GM19351 (cell line): ENCODE results near the gene SPOUT1.
"Not testable (repeated sequence)": the region's sequence is repeated elsewhere in the genome, so short reads cannot be mapped to it uniquely, and the experiment has no call there.

ENCODE experiments used
- ATAC-seq: cut with Tn5 transposase; IDR thresholded peaks from one replicate; pipeline ENCODE4 v1.9.1; 2021; ENCODE audit warnings: mild to moderate bottlenecking, moderate library complexity; ENCODE audit not compliant: unreplicated experiment

Gene SPOUT1

GRCh38 chr9:128829477-128830251 is at the start of gene SPOUT1:
SPOUT1 (minus strand) TSS chr9:128829794; CDS start chr9:128829780, 14 bp downstream.
- peak; percentile 98 for ATAC-seq

GRCh38 chr9:128877852-128878251 is 48.3 kb upstream of the SPOUT1 start:
- ATAC-seq: no peak

DNA sequence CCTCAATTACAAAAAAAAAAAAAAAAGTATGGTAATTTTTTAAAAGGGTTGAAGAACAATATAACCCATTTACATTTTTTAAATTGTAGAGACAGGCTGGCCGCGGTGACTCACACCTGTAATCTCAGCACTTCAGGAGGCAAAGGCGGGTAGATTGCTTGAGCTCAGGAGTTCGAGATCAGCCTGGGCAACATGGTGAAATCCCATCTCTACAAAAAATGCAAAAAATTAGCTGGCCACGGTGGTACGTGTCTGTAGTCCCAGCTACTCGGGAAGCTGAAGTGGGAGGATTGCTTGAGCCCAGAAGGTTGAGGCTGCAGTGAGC is 41.3 kb upstream of the SPOUT1 start:
- ATAC-seq: not testable (repeated sequence)

- no peak for ATAC-seq
Observed at GRCh38 chr9:128870128-128870940, 40.7 kb upstream of the SPOUT1 start.

DNA sequence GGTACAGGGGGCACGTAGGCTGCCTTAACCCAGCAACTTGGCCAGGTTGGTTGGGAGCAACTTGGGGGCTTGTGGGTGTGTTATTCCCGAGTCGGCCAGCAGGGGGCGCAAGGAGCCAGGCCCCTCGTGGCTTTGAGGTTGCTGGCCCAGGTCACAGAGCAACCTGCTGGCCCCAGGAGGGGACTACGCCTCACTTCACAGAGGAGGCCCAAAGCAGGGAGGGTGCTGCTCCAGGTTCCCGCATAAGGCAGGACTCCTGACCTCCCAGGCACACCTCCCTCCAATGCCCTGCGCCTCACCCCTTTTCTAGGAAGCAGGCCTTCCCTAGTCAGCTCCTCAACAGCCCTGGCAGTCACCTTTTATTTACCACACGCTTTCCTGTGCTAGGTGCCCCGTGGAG is 34.1 kb upstream of the SPOUT1 start:
- peak; percentile 47 for ATAC-seq

GRCh38 chr9:128862401-128862851 is 32.8 kb upstream of the SPOUT1 start:
- no peak for ATAC-seq

GRCh38 chr9:128861501-128861900 is 31.9 kb upstream of the SPOUT1 start:
- ATAC-seq: no peak

DNA sequence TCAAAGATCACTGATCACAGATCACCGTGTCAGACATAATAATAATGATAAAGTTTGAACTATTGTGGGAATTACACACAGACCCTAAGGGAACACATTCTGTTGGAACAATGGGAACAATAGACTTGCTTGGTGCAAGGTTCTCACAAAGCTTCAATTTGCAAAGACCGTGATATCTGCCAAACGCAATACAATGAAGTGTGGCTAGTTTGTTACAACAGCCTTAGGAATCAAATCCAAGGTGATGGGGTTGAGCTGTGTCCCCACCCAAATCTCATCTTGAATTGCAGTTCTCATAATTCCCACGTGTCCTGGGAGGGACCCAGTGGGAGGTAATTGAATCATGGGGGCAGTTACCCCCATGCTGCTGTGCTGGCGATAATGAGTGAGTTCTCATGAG is 31.3 kb upstream of the SPOUT1 start:
- ATAC-seq: no peak

GRCh38 chr9:128858476-128858875 is 28.9 kb upstream of the SPOUT1 start:
- ATAC-seq: not testable (repeated sequence)

DNA sequence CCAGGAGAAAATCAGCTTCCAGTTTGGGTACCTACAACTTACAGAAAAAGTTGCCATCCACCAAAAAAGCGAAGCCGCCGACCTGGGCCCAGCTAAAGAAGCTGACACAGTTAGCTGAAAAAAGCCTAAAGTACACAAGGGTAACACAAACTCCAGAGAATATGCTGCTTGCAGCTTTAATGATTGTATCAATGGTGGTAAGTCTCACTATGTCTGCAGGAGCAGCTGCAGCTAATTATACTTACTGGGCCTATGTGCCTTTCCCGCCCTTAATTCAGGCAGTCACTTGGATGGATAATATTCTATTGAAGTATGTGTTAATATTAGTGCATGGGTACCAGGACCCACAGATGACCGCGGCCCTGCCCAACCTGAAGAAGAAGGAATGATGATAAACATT is 24.9 kb upstream of the SPOUT1 start:
- ATAC-seq: not testable (repeated sequence)

GRCh38 chr9:128852646-128853045 is 23.1 kb upstream of the SPOUT1 start:
- not testable (repeated sequence) for ATAC-seq

DNA sequence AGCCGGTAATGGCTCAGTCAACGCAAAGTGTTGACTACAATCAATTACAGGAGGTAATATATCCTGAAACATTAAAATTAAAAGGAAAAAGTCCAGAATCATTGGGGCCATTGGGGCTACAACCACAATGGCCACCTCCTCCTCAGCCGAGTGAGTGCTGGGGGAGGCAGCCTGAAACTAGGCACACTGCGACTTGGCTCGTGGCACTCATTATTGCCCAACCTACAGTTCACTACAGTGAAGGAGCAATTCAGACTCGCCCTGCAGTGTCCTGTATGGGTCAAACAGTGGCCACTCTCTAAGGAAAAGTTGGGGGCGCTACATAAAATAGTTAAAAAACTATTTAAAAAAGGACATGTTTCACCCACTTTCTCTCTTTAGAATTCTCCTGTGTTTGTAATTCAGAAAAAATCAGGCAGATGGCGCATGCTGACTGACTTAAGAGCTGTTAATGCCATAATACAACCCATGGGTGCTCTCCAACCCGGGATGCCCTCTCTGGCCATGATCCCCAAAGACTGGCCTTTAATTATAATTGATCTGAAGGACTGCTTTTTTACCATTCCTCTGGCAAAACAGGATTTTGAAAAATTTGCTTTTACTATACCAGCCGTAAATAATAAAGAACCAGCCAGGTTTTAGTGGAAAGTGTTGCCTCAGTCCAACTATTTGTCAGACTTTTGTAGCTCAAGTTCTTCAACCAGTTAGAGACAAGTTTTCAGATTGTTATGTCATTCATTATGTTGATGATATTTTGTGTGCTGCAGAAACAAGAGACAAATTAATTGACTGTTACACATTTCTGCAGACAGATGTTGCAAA is 22.4 kb upstream of the SPOUT1 start:
- not testable (repeated sequence) for ATAC-seq

- ATAC-seq: not testable (repeated sequence)
Observed at GRCh38 chr9:128851024-128851423, 21.4 kb upstream of the SPOUT1 start.

DNA sequence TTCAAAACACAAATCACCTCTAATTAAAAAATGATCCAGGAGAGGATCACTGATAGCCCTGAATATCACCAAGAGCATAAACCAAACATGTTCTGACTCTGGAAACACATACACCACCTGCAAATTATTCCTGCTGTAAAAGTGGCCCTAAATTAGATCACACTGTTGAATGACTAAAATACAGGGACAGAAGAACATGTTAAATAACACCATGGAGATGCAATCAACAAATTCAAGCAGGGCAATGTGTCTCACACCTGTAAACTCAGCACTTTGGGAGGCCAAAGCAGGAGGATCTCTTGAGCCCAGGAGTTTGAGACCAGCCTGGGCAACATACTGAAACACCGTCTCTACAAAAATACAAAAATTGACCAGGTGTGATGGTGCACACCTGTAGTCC is 18.2 kb upstream of the SPOUT1 start:
- ATAC-seq: no peak

DNA sequence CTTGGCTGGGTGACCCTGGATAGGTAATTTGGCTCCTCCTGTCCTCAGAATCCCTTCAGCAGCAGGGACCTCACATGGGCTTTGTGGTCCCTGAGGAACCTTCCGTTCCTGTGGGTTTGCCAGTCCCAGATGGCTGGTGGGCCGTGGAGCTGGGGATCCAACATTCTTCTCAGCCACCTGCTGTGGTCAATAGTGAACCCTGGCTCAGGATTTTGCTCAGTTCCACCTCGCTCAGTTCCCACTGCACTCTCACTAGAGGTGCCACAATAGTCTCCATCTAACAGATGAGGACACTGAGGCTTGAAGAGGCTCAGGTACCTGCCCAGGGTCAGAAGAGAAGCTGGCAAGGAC is 17.1 kb upstream of the SPOUT1 start:
- no peak for ATAC-seq

DNA sequence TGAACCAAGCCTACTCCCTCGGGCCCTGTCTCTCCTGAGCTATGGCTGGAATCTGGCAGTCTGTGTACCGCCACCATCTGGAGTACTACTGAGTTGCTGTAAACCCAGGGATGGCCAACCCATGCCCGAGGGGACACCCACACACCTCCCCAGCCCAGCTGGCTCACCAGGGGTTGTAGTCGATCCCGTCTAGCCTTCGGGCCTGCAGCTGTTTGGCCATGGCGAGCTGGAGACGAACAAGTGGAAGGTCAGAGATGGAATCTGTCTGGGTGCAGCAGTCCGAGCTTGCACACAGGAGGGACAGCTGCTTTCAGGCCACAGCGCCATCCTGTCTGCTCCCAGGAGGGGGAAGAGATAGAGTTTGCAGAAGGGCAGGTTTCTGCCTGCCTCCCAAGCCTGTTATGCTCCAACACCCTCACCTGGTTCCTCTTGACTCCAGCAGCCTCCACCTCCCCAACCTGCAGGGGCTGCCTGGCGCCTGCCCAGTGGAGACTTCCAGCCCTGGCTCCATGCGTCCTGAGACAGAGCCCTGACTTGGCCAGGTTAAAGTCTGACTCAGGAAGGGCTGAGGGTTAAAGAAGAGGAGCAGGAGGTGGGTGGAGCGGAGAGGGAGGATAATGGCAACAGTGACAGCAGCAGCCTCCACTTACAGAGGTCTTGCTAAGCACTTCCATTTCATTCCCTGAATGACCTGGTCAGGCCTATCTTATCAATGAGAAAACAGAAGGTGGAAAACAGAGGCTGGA is 15.8 kb upstream of the SPOUT1 start:
- no peak for ATAC-seq

DNA sequence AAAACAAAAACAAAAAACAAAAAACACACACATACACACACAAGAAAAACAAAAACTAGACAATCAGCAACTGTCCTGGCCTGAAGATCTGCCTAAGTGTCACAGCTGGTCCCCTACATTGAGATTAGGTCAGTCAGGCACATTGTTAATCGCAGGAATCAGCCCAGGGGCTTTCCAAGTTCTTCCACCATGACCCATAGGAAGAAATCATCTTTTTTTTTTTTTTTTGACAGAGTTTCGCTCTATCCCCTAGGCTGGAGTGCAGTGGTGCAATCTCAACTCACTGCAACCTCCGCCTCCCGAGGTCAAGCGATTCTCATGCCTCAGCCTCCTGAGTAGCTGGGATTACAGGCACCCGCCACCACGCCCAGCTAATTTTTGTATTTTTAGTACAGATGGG is 13.6 kb upstream of the SPOUT1 start:
- ATAC-seq: not testable (repeated sequence)

DNA sequence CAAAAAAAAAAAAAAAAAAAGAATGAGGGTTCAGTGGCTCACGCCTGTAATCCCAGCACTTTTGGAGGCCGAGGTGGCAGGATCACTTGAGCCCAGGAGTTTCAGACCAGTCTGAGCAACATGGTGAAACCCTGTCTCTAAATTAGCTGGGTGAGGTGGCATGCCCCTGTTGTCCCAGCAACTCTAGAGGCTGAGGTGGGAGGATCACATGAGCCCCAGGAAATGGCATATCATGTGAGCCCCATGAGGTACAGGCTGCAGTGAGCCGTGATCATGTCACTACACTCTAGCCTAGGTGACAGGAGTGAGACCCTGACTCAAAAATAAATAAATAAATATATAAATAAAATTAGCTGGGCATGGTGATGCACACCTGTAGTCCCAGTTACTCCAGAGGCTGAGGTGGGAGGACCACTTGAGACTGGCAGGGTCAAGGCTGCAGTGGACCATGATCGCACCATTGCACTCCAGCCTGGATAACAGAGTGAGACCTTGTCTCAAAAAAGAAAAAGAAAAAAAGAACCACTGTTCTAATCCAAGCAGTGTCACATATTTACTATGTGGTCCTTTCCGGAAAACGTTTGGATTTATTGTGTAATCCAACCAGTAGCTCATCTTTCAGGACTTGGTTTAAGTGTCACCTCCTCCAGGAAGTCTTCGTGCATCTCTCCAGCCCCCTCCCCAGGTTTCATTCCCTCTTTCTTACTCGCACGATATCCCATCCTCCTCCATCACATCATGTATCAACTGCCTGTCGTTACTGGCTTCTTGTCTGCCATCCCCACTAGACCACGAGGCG is 12.3 kb upstream of the SPOUT1 start:
- no peak for ATAC-seq

DNA sequence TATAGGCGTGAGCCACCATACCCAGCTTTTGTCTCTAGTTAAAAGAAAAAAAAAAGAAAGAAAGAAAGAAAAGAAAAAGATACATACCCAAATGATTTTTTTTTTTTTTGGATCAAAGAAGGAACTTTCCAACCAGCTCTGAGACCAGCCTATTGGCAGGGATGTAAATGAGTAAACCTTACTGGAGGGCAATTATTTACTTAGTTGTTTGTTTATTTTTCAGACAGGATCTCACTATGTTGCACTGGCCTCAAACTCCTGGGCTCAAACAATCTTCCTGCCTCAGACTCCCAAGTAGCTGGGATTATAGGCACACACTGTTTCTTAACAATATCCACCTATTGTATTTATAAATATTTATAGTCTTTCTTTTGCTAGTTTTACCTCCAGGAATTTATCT is 10.9 kb upstream of the SPOUT1 start:
- ATAC-seq: no peak

GRCh38 chr9:128838338-128838737 is 8.7 kb upstream of the SPOUT1 start:
- ATAC-seq: no peak
